Measurements from ENCODE around the gene AGRP. TPM values are rescaled to one million over a fixed set of nuclear protein-coding genes. Genes with fewer than 3 reads are reported as not detected.

Gene AGRP
- total RNA-seq, 1 donor from 2014 or later = not detected

DNA sequence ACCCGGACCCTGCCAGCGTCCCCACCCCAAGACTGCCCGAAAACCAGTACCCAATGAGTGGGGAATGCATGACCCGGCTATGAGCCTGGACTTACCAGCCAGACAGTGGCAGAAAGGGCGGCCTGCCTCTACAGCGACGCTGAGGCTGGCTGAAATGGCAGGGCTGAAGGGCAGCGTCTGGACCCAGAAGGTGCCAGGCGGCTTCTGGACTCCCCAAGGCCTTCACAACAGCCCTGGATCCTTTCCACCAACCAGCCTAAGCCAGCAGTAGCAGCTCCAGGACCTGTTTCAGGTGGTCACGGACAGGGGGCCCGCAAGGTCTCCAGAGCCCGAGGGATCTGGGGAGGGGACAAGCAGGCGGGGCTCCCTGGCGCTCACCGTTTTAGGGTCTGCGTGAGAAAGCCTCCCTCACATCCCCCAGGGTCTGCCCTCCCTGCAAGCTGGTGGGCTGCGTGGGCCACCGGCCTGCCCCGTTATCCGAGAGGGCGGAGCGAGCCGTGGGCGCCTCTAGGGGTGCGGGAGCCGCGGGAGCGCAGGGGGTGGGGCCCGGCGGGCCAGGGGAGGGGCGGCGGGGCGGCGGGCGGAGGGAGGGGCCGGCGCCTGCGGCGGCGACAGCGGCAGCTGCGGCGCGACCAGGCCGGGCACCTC lies 45.0 kb upstream of the AGRP start, which contains the start of gene RIPOR1:
RIPOR1 (plus strand) TSS at position 608 of the 648 bp plus-strand sequence. CDS start 9,618 bp downstream, outside the sequence.
- DNase-seq (ENCODE audit: low read depth, low spot score) = peak; percentile 50
- Mint-ChIP-seq H3K9me3 (no peaks in the 10 kb centered on the region), H3K4me3 (peak within 1 kb of the TSS; percentile 92), H3K36me3 (ENCODE audit: low read depth) (no peaks in the 10 kb centered on the region), H3K27me3 (ENCODE audit: low read depth) (peaks cover 14% of the 10 kb centered on the region), H3K4me1 (peaks cover 25% of the 10 kb centered on the region), H3K27ac (ENCODE audit: unreplicated experiment) (peak within 1 kb of the TSS; percentile 81)
- TF ChIP-seq, protein P1, sequence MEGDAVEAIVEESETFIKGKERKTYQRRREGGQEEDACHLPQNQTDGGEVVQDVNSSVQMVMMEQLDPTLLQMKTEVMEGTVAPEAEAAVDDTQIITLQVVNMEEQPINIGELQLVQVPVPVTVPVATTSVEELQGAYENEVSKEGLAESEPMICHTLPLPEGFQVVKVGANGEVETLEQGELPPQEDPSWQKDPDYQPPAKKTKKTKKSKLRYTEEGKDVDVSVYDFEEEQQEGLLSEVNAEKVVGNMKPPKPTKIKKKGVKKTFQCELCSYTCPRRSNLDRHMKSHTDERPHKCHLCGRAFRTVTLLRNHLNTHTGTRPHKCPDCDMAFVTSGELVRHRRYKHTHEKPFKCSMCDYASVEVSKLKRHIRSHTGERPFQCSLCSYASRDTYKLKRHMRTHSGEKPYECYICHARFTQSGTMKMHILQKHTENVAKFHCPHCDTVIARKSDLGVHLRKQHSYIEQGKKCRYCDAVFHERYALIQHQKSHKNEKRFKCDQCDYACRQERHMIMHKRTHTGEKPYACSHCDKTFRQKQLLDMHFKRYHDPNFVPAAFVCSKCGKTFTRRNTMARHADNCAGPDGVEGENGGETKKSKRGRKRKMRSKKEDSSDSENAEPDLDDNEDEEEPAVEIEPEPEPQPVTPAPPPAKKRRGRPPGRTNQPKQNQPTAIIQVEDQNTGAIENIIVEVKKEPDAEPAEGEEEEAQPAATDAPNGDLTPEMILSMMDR (conservative IDR thresholded peaks at IDR 0.05) = no peak

DNA sequence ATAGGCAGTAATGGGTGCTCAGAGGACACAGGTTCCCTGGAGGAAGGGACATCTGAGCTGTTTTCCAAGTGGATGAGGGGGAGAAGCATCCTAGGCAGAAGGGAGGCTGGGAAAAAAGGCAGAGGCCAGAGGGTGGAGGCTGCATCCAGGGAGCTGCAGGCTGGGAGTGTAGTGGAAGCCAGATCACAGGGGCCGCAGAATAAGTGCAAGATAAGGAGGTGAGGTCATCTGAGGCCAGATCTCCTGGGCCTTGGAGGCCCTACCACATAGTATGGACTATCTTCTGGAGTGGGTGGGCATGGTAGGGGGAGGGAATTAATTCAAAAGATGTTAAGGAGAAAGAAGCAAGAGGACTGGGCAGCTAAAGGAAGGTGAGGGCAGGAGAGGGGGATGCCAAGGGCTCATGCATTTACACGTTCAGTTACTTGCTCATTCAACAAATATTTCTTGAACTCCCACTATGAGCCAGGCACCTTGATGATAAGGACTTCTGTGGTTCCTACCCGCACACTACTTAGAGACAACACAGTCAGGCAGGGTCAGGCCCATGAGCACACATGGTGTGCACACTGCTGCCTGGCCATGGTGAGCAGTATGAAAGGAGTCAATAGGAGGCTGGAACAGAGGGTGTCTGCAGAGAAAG lies 42.9 kb upstream of the AGRP start:
- TF ChIP-seq, protein P1 (conservative IDR thresholded peaks at IDR 0.05) = no peak
- H3K27me3 Mint-ChIP-seq (ENCODE audit: low read depth) = peaks cover 13% of the 10 kb centered on the region
- H3K4me3 Mint-ChIP-seq = peak overlapping the region; percentile 83
- no peak for DNase-seq (ENCODE audit: low read depth, low spot score)
- no peaks in the 10 kb centered on the region for H3K9me3 Mint-ChIP-seq
- no peak overlapping the region for H3K27ac Mint-ChIP-seq (ENCODE audit: unreplicated experiment)
- H3K4me1 Mint-ChIP-seq = peaks cover 18% of the 10 kb centered on the region
- H3K36me3 Mint-ChIP-seq (ENCODE audit: low read depth) = no peaks in the 10 kb centered on the region

GRCh38 chr16:67525176-67525860 lies 42.0 kb upstream of the AGRP start:
- H3K9me3 Mint-ChIP-seq = no peaks in the 10 kb centered on the region
- H3K27ac Mint-ChIP-seq (ENCODE audit: unreplicated experiment) = no peak overlapping the region
- H3K27me3 Mint-ChIP-seq (ENCODE audit: low read depth) = peaks cover 15% of the 10 kb centered on the region
- H3K4me1 Mint-ChIP-seq = peaks cover 16% of the 10 kb centered on the region
- H3K36me3 Mint-ChIP-seq (ENCODE audit: low read depth) = no peaks in the 10 kb centered on the region
- no peak for DNase-seq (ENCODE audit: low read depth, low spot score)
- TF ChIP-seq, protein P1 (conservative IDR thresholded peaks at IDR 0.05) = no peak
- H3K4me3 Mint-ChIP-seq = peak overlapping the region; percentile 57

- peak overlapping the region; percentile 98 for H3K27ac Mint-ChIP-seq (ENCODE audit: unreplicated experiment)
- no peaks in the 10 kb centered on the region for H3K9me3 Mint-ChIP-seq
- H3K27me3 Mint-ChIP-seq (ENCODE audit: low read depth) = peaks cover 11% of the 10 kb centered on the region
- TF ChIP-seq, protein P1 (conservative IDR thresholded peaks at IDR 0.05) = peak; percentile 75
- H3K4me3 Mint-ChIP-seq = peak overlapping the region; percentile 91
- no peaks in the 10 kb centered on the region for H3K36me3 Mint-ChIP-seq (ENCODE audit: low read depth)
- peaks cover 11% of the 10 kb centered on the region for H3K4me1 Mint-ChIP-seq
- DNase-seq (ENCODE audit: low read depth, low spot score) = peak; percentile 99
These were observed 37.9 kb upstream of the AGRP start for GRCh38 chr16:67521095-67521804.

DNA sequence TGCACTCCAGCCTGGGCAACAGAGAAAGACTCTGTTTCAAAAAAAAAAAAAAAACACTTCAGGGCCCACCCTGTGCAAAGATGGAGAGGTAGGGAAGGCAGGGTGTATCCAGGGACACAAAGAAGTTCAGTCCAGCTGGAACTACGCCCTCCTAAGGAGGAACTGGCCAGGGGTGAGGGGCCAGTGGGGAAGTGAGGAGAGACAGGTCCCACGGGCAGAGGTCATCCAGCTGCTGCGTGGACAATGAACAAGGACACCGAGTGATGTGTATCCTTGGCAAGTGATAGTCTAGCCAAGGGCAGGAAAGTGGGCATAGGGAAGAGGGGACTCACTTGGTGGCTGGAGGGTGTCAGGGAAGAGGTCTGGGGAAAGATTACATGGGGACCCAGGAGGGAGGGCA lies 35.9 kb upstream of the AGRP start:
- Mint-ChIP-seq H3K9me3 (no peaks in the 10 kb centered on the region), H3K27me3 (ENCODE audit: low read depth) (peaks cover 9% of the 10 kb centered on the region), H3K4me3 (no peak overlapping the region), H3K27ac (ENCODE audit: unreplicated experiment) (no peak overlapping the region), H3K4me1 (peaks cover 15% of the 10 kb centered on the region), H3K36me3 (ENCODE audit: low read depth) (no peaks in the 10 kb centered on the region)
- TF ChIP-seq, protein P1 (conservative IDR thresholded peaks at IDR 0.05) = no peak
- DNase-seq (ENCODE audit: low read depth, low spot score) = no peak
